Cardiac muscle cell (in vitro differentiated cells and primary cell): ENCODE measurements around the gene BAIAP2. TPM values are rescaled to one million over a fixed set of nuclear protein-coding genes. Genes with fewer than 3 reads are reported as not detected.

Experiments used
- DNase-seq, 2 donors: peaks; one replicate each; pipeline versions ENCODE4 v3.0.0 to v3.0.0-alpha.2; 2010 to 2017; ENCODE audit warnings: low read depth in 1 of 2, low spot score in 1 of 2
- H3K27ac ChIP-seq: fragments of 200-600 bp; sonication (generic); 2 replicates; pipeline ENCODE4 v1.5.1; 2016
- H3K27me3 ChIP-seq: fragments of 200-600 bp; sonication (generic); 2 replicates; pipeline ENCODE4 v1.6.0; 2016; ENCODE audit warnings: control low read depth
- H3K36me3 ChIP-seq: fragments of 200-600 bp; sonication (generic); 2 replicates; pipeline ENCODE4 v1.5.1; 2016; ENCODE audit warnings: control low read depth
- H3K4me1 ChIP-seq: fragments of 200-600 bp; sonication (generic); 2 replicates; pipeline ENCODE4 v1.8.1; 2017; ENCODE audit warnings: low read depth, mild to moderate bottlenecking, mixed run types
- H3K4me3 ChIP-seq: fragments of 200-600 bp; sonication (generic); 2 replicates; pipeline ENCODE4 v1.5.1; 2016; ENCODE audit warnings: mild to moderate bottlenecking
- H3K9me3 ChIP-seq: fragments of 200-600 bp; sonication (generic); 2 replicates; pipeline ENCODE4 v1.5.1; 2017; ENCODE audit warnings: low read depth, mild to moderate bottlenecking, control low read depth
- CTCF ChIP-seq: IDR thresholded peaks from 2 replicates; pipeline ENCODE4 v1.5.1; 2012; ENCODE audit warnings: low read depth, mild to moderate bottlenecking, low read length
- polyA plus RNA-seq: library from polyadenylated mRNA; unstranded; fragments of >200 nt; fragmentation: Nextera tagmentation; extraction: Ambion mirVana; gene quantifications from 2 replicates; pipeline ENCODE4 v1.2.1, GENCODE V29; 2016
- total RNA-seq: library from RNA; depleted of rRNA; stranded (reverse); fragments of >200 nt; gene quantifications from 2 replicates; pipeline ENCODE4 v1.2.3, GENCODE V29; 2016

The BAIAP2 gene
- total and polyA plus RNA-seq, 2 experiments from 2014 or later = 22.5 to 24.9 TPM

- H3K27ac ChIP-seq = no peak overlapping the region
- no peak for DNase-seq
- H3K9me3 ChIP-seq = no peaks in the 10 kb centered on the region
- H3K27me3 ChIP-seq = no peaks in the 10 kb centered on the region
- no peaks in the 10 kb centered on the region for H3K36me3 ChIP-seq
- no peak overlapping the region for H3K4me3 ChIP-seq
- H3K4me1 ChIP-seq = peaks cover 12% of the 10 kb centered on the region
- TF ChIP-seq CTCF = no peak
These were observed 18.4 kb downstream of the BAIAP2 start for GRCh38 chr17:81053041-81053970.

- no peaks in the 10 kb centered on the region for H3K27me3 ChIP-seq
- no peak overlapping the region for H3K27ac ChIP-seq
- DNase-seq = no peak
- no peak for TF ChIP-seq CTCF
- H3K4me1 ChIP-seq = peaks cover 12% of the 10 kb centered on the region
- no peak overlapping the region for H3K4me3 ChIP-seq
- no peaks in the 10 kb centered on the region for H3K9me3 ChIP-seq
- no peaks in the 10 kb centered on the region for H3K36me3 ChIP-seq
These were observed 19.4 kb downstream of the BAIAP2 start for GRCh38 chr17:81054308-81054707.

- Histone ChIP-seq H3K27me3 (no peaks in the 10 kb centered on the region), H3K4me3 (no peak overlapping the region), H3K9me3 (no peaks in the 10 kb centered on the region), H3K4me1 (peaks cover 12% of the 10 kb centered on the region), H3K27ac (no peak overlapping the region), H3K36me3 (no peaks in the 10 kb centered on the region)
- TF ChIP-seq CTCF = no peak
- no peak for DNase-seq
These were observed 20.0 kb downstream of the BAIAP2 start for GRCh38 chr17:81054881-81055370.

GRCh38 chr17:81056312-81056711, 21.4 kb downstream of the BAIAP2 start:
- Histone ChIP-seq H3K27me3 (no peaks in the 10 kb centered on the region), H3K4me3 (no peak overlapping the region), H3K9me3 (no peaks in the 10 kb centered on the region), H3K4me1 (peaks cover 12% of the 10 kb centered on the region), H3K27ac (no peak overlapping the region), H3K36me3 (no peaks in the 10 kb centered on the region)
- no peak for TF ChIP-seq CTCF
- DNase-seq = no peak

GRCh38 chr17:81057079-81057730, 22.3 kb downstream of the BAIAP2 start:
- Histone ChIP-seq H3K9me3 (no peaks in the 10 kb centered on the region), H3K27me3 (no peaks in the 10 kb centered on the region), H3K4me1 (peaks cover 12% of the 10 kb centered on the region), H3K27ac (peak overlapping the region; percentile 75), H3K36me3 (no peaks in the 10 kb centered on the region), H3K4me3 (no peak overlapping the region)
- peak; percentile 59 to 61 for DNase-seq
- no peak for TF ChIP-seq CTCF
